HEK293 (cell line): Measurements from ENCODE around the gene NCOA7.

ENCODE experiments used
- ZNF664 ChIP-seq: fragments of 450-650 bp; formaldehyde crosslinking; IDR thresholded peaks from 2 replicates; pipeline ENCODE4 v1.5.1; 2016; ENCODE audit warnings: missing biosample characterization, missing genetic modification characterization
- ZNF707 ChIP-seq: fragments of 450-650 bp; formaldehyde crosslinking; IDR thresholded peaks from 2 replicates; pipeline ENCODE4 v1.5.1; 2016; ENCODE audit warnings: missing biosample characterization, missing genetic modification characterization
- TF ChIP-seq, protein P1 (sequence below): fragments of 450-650 bp; formaldehyde crosslinking; IDR thresholded peaks from 2 replicates; pipeline ENCODE4 v1.5.1; 2016; ENCODE audit warnings: missing biosample characterization, missing genetic modification characterization
- TF ChIP-seq, protein P2 (sequence below): fragments of 450-650 bp; formaldehyde crosslinking; IDR thresholded peaks from 2 replicates; pipeline ENCODE4 v1.5.1; 2016; ENCODE audit warnings: missing biosample characterization, missing genetic modification characterization

- TF ChIP-seq, protein P1, sequence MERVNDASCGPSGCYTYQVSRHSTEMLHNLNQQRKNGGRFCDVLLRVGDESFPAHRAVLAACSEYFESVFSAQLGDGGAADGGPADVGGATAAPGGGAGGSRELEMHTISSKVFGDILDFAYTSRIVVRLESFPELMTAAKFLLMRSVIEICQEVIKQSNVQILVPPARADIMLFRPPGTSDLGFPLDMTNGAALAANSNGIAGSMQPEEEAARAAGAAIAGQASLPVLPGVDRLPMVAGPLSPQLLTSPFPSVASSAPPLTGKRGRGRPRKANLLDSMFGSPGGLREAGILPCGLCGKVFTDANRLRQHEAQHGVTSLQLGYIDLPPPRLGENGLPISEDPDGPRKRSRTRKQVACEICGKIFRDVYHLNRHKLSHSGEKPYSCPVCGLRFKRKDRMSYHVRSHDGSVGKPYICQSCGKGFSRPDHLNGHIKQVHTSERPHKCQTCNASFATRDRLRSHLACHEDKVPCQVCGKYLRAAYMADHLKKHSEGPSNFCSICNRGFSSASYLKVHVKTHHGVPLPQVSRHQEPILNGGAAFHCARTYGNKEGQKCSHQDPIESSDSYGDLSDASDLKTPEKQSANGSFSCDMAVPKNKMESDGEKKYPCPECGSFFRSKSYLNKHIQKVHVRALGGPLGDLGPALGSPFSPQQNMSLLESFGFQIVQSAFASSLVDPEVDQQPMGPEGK (tag by site-specific recombination), result no peak
- TF ChIP-seq ZNF664 (tag by site-specific recombination) (no peak), ZNF707 (no peak)
- TF ChIP-seq, protein P2, sequence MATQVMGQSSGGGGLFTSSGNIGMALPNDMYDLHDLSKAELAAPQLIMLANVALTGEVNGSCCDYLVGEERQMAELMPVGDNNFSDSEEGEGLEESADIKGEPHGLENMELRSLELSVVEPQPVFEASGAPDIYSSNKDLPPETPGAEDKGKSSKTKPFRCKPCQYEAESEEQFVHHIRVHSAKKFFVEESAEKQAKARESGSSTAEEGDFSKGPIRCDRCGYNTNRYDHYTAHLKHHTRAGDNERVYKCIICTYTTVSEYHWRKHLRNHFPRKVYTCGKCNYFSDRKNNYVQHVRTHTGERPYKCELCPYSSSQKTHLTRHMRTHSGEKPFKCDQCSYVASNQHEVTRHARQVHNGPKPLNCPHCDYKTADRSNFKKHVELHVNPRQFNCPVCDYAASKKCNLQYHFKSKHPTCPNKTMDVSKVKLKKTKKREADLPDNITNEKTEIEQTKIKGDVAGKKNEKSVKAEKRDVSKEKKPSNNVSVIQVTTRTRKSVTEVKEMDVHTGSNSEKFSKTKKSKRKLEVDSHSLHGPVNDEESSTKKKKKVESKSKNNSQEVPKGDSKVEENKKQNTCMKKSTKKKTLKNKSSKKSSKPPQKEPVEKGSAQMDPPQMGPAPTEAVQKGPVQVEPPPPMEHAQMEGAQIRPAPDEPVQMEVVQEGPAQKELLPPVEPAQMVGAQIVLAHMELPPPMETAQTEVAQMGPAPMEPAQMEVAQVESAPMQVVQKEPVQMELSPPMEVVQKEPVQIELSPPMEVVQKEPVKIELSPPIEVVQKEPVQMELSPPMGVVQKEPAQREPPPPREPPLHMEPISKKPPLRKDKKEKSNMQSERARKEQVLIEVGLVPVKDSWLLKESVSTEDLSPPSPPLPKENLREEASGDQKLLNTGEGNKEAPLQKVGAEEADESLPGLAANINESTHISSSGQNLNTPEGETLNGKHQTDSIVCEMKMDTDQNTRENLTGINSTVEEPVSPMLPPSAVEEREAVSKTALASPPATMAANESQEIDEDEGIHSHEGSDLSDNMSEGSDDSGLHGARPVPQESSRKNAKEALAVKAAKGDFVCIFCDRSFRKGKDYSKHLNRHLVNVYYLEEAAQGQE (tag by site-specific recombination), result no peak
Observed at GRCh38 chr6:125968493-125968892, 177.7 kb downstream of the NCOA7 start.
